Measurements from ENCODE around the gene PAX5.

The PAX5 gene

GRCh38 chr9:36964791-36965190 is 69.3 kb downstream of the PAX5 start:
- TF ChIP-seq REST (IDR thresholded peaks at IDR 0.05; ENCODE audit: insufficient read depth in 1 of 2, low read depth in 2 of 2, low read length in 2 of 2), result no peak
- TF ChIP-seq TAF1 (IDR thresholded peaks at IDR 0.05; ENCODE audit: borderline replicate concordance, insufficient read depth, low read length), result no peak
- no peak for TF ChIP-seq FOXP2 (optimal IDR thresholded peaks at IDR 0.05; ENCODE audit: borderline replicate concordance, extremely low read depth, extremely low read length, insufficient read depth)
- no peak for TF ChIP-seq SIN3A (IDR thresholded peaks at IDR 0.05; ENCODE audit: borderline replicate concordance, insufficient read depth, low read length)
- no peak for TF ChIP-seq POLR2AphosphoS5 (IDR thresholded peaks at IDR 0.05; ENCODE audit: low read depth, low read length)

GRCh38 chr9:36963346-36963745 is 70.7 kb downstream of the PAX5 start:
- TF ChIP-seq POLR2AphosphoS5 (IDR thresholded peaks at IDR 0.05; ENCODE audit: low read depth, low read length) (no peak), SIN3A (IDR thresholded peaks at IDR 0.05; ENCODE audit: borderline replicate concordance, insufficient read depth, low read length) (no peak), FOXP2 (optimal IDR thresholded peaks at IDR 0.05; ENCODE audit: borderline replicate concordance, extremely low read depth, extremely low read length, insufficient read depth) (no peak), REST (IDR thresholded peaks at IDR 0.05; ENCODE audit: insufficient read depth in 1 of 2, low read depth in 2 of 2, low read length in 2 of 2) (no peak)

DNA sequence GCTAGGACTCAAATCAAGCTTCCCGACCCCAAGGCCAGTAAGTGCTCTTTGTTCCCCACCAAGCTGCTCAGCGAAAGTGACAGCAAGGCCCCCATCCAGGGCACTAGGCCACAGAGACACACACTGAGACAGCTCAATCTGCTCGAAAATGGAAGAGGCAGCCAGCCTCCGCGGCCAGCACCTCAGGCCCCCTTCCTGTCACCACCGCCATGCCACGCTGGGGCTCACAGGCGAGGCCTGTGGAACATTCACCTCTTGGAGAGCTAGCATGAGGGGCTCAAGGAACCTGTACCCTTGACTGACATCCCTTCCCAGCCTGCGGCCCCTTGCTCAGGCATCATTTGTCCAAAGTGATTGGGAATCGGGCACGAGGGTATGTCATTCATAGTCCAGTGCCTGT is 71.4 kb downstream of the PAX5 start:
- no peak for TF ChIP-seq REST (IDR thresholded peaks at IDR 0.05; ENCODE audit: insufficient read depth in 1 of 2, low read depth in 2 of 2, low read length in 2 of 2)
- TF ChIP-seq SIN3A (IDR thresholded peaks at IDR 0.05; ENCODE audit: borderline replicate concordance, insufficient read depth, low read length), result no peak
- TF ChIP-seq TAF1 (IDR thresholded peaks at IDR 0.05; ENCODE audit: borderline replicate concordance, insufficient read depth, low read length), result no peak
- no peak for TF ChIP-seq POLR2AphosphoS5 (IDR thresholded peaks at IDR 0.05; ENCODE audit: low read depth, low read length)
- no peak for TF ChIP-seq FOXP2 (optimal IDR thresholded peaks at IDR 0.05; ENCODE audit: borderline replicate concordance, extremely low read depth, extremely low read length, insufficient read depth)

- no peak for TF ChIP-seq SIN3A (IDR thresholded peaks at IDR 0.05; ENCODE audit: borderline replicate concordance, insufficient read depth, low read length)
- no peak for TF ChIP-seq REST (IDR thresholded peaks at IDR 0.05; ENCODE audit: insufficient read depth in 1 of 2, low read depth in 2 of 2, low read length in 2 of 2)
- no peak for TF ChIP-seq TAF1 (IDR thresholded peaks at IDR 0.05; ENCODE audit: borderline replicate concordance, insufficient read depth, low read length)
- TF ChIP-seq FOXP2 (optimal IDR thresholded peaks at IDR 0.05; ENCODE audit: borderline replicate concordance, extremely low read depth, extremely low read length, insufficient read depth), result no peak
- no peak for TF ChIP-seq POLR2AphosphoS5 (IDR thresholded peaks at IDR 0.05; ENCODE audit: low read depth, low read length)
These were observed 72.3 kb downstream of the PAX5 start for GRCh38 chr9:36961561-36962325.

All from PFSK-1 (cell line).